GM12874 (cell line): Measurements from ENCODE around the gene RAC2.

ENCODE experiments used
- CTCF ChIP-seq: IDR thresholded peaks from 2 replicates; pipeline ENCODE4 v1.5.1; 2011; ENCODE audit warnings: low read depth, mild to moderate bottlenecking, control low read depth, low read length, moderate library complexity; ENCODE audit not compliant: insufficient read depth

The RAC2 gene

DNA sequence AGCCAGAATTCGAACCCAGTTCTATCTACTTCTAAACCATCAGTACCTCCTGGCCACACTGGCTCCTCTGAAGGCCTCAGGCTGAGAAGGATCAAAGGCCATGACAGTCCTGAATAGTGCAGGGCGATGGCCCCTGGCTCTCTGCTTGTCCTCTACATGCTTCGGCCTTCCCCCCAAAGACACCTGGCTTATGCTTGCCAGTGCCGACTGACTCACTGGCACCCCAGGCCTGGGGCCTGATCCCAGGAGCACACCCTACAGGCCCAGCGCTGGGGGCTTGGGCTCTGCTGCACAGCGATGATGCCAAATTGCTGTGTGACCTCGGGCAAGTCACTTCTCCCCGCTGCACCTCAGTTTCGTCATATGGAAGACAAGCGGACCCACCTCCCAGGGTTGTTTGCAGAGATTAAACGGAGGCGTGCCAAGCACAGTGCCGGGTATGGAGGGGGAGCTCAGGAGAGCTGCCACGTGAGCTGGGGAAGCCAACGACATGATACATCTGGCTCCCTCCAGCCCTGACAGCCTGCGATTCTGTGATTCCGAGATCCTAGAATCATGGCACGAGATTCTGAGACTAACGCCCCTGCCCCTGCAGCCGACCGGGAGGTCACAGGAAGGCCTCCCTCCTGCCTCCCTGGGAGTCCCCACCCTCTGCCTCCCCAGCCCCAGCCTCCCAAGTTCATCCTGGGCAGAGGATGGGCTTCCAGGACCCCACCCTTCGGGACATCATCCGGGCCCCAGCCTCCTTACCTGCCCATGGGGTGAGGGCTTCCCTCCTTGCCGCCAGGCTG is 32.8 kb downstream of the RAC2 start:
- TF ChIP-seq CTCF: no peak

- TF ChIP-seq CTCF: no peak
Observed at GRCh38 chr22:37210041-37210803, 33.8 kb downstream of the RAC2 start.

- no peak for TF ChIP-seq CTCF
Observed at GRCh38 chr22:37209140-37209845, 34.8 kb downstream of the RAC2 start.

- no peak for TF ChIP-seq CTCF
Observed at GRCh38 chr22:37208401-37209139, 35.5 kb downstream of the RAC2 start.

GRCh38 chr22:37207981-37208380 is 36.1 kb downstream of the RAC2 start:
- TF ChIP-seq CTCF: no peak

DNA sequence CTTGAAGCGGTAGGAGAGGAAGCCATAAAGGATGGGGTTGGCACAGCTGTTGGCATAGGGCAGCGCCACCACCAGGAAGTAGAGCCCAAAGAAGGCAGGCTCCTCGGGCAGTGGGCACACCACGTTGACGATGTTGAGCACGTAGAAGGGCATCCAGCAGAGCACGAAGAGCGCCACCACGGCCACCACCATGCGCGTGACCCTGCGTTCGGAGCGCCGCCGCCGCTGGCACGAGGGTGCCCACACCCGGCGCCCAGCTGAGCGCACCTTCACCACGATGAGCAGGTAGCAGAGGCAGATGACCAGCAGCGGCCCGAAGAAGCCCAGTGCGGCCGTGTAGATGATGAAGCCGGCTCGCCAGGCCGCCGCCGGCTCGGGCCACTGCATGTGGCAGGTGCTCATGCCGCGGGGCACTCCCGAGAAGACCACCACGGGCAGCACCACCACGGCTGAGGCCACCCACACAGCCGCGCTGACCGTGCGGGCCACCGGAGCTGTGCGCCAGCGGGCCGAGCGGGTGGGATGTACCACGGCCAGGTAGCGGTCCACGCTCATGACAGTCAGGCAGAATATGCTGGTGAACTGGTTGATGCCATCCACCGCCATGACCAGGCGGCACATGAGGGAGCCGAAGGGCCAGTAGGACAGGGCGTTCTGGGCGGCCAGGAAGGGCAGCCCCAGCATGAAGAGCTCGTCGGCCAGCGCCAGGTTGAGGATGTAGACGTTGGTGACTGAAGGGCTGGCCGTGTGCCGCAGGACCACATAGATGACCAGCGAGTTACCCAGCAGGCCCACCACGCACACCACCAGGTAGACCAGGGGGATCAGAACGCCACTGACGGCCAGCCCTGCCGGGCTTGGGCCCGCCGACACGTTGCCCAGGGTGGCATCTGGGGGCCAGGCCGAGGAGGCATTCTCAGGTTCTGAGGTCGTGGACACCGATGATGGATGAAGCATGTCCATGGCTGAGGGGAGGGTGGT is 36.9 kb downstream of the RAC2 start:
- TF ChIP-seq CTCF: no peak
